Gastrocnemius medialis (tissue), 4 donors: ENCODE results near the gene NEK11. TPM values are rescaled to one million over a fixed set of nuclear protein-coding genes. Genes with fewer than 3 reads are reported as not detected.
"Not testable (repeated sequence)": the region's sequence is repeated elsewhere in the genome, so short reads cannot be mapped to it uniquely, and the experiment has no call there.

ENCODE experiments used
- ATAC-seq, 2 donors: fragments of 150-250 bp; one replicate each; pipeline ENCODE4 v1.9.1; 2016
- DNase-seq, 2 donors: peaks; one replicate each; pipeline ENCODE4 v3.0.0-alpha.2; 2019
- H3K27ac ChIP-seq, 4 donors: fragments of 200-600 bp; sonication (generic); 1 replicate in 1 of 4; 2 replicates in 3 of 4; pipeline ENCODE4 v1.5.1; 2016 to 2018; ENCODE audit warnings: mild to moderate bottlenecking in 2 of 4, moderate library complexity in 1 of 4
- H3K27me3 ChIP-seq, 3 donors: fragments of 200-600 bp; sonication (generic) in 2 of 3; 1 replicate in 1 of 3; 2 replicates in 2 of 3; pipeline versions ENCODE4 v1.5.1 to v1.6.0; 2016 to 2019; ENCODE audit warnings: mild to moderate bottlenecking in 1 of 3, moderate library complexity in 1 of 3
- H3K36me3 ChIP-seq, 2 donors: fragments of 200-600 bp; sonication (generic) in 1 of 2; one replicate each; pipeline ENCODE4 v1.5.1; 2017 to 2018
- H3K4me1 ChIP-seq, 2 donors: fragments of 200-600 bp; sonication (generic) in 1 of 2; one replicate each; pipeline ENCODE4 v1.5.1; 2016 to 2017; ENCODE audit warnings: mild to moderate bottlenecking in 2 of 2
- H3K4me3 ChIP-seq, 4 donors: fragments of 200-600 bp; sonication (generic) in 3 of 4; 1 replicate in 1 of 4; 2 replicates in 3 of 4; pipeline ENCODE4 v1.5.1; 2016 to 2019; ENCODE audit warnings: mild to moderate bottlenecking in 2 of 4
- H3K9me3 ChIP-seq, 3 donors: fragments of 200-600 bp; sonication (generic) in 2 of 3; 1 replicate in 1 of 3; 2 replicates in 2 of 3; pipeline ENCODE4 v1.5.1; 2016 to 2019
- POLR2A ChIP-seq, 2 donors: fragments of 450-650 bp; IDR thresholded peaks; one replicate each; pipeline ENCODE4 v1.6.1; 2017; ENCODE audit warnings: antibody characterized with exemption in 2 of 2, mild to moderate bottlenecking in 2 of 2, moderate library complexity in 2 of 2
- in situ Hi-C, 4 donors: fragments of 200-750 bp; cut with MboI; loops; one replicate each; pipeline versions ENCODE4 v1.15.0 to v1.8.0; 2017; ENCODE audit warnings: low sequenced_read_pairs in 4 of 4
- intact Hi-C: fragments of 100-400 bp; cut with DNase I; formaldehyde crosslinking; loops from one replicate; pipeline ENCODE4 v1.15.1; 2023; ENCODE audit warnings: low total_unique reads
- total RNA-seq, 4 donors: library from RNA; depleted of rRNA; stranded (reverse); fragments of >200 nt; gene quantifications; one replicate each; pipeline versions ENCODE4 v1.1.0 to v1.2.3, GENCODE V29; 2016
- TF ChIP-seq, protein P1 (sequence below), 5 experiments: fragments of 450-650 bp in 3 of 5; fragments of 200-600 bp in 2 of 5; sonication (generic) in 2 of 5; IDR thresholded peaks in 4 of 5; conservative IDR thresholded peaks in 1 of 5; 1 replicate in 4 of 5; 2 replicates in 1 of 5; pipeline ENCODE4 v1.5.1; 2016 to 2019; ENCODE audit warnings: antibody characterized with exemption in 5 of 5, mild to moderate bottlenecking in 3 of 5, moderate library complexity in 3 of 5

Gene NEK11
- total RNA-seq, 4 donors from 2014 or later, result 2.1 to 5.2 (median 2.5) TPM

DNA sequence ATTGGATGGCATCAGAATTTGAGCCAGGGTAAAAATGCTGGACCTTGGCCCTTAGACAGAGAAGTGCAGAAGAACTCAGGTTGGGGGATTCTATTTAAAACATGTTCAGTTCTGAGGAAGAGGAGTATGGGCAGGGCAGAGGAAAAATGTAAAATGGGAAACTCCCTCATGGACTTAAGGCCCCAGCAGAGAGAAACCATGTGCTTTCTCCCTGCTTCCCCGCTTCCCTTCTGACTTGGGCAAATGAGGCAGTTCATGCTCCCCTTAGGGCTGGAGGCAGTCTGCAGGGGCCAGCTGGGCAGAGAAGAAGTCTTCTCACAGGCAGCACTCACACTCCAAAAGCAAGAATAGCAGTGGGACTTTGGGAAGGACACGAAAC, 345.0 kb downstream of the NEK11 start:
- H3K36me3 ChIP-seq, result no peaks in the 10 kb centered on the region
- in situ Hi-C loops, result no loop called here
- H3K27me3 ChIP-seq, result no peaks in the 10 kb centered on the region
- H3K9me3 ChIP-seq, result no peaks in the 10 kb centered on the region
- H3K4me3 ChIP-seq, result no peak overlapping the region
- DNase-seq, result no peak
- H3K27ac ChIP-seq, result no peak overlapping the region
- TF ChIP-seq, protein P1, sequence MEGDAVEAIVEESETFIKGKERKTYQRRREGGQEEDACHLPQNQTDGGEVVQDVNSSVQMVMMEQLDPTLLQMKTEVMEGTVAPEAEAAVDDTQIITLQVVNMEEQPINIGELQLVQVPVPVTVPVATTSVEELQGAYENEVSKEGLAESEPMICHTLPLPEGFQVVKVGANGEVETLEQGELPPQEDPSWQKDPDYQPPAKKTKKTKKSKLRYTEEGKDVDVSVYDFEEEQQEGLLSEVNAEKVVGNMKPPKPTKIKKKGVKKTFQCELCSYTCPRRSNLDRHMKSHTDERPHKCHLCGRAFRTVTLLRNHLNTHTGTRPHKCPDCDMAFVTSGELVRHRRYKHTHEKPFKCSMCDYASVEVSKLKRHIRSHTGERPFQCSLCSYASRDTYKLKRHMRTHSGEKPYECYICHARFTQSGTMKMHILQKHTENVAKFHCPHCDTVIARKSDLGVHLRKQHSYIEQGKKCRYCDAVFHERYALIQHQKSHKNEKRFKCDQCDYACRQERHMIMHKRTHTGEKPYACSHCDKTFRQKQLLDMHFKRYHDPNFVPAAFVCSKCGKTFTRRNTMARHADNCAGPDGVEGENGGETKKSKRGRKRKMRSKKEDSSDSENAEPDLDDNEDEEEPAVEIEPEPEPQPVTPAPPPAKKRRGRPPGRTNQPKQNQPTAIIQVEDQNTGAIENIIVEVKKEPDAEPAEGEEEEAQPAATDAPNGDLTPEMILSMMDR (IDR thresholded peaks at IDR 0.05 in 4 of 5, conservative IDR thresholded peaks at IDR 0.05 in 1 of 5), result no peak
- no peak for TF ChIP-seq POLR2A (IDR thresholded peaks at IDR 0.05)
- ATAC-seq, result no peak
- no peaks in the 10 kb centered on the region for H3K4me1 ChIP-seq
- intact Hi-C loops, result no loop called here

DNA sequence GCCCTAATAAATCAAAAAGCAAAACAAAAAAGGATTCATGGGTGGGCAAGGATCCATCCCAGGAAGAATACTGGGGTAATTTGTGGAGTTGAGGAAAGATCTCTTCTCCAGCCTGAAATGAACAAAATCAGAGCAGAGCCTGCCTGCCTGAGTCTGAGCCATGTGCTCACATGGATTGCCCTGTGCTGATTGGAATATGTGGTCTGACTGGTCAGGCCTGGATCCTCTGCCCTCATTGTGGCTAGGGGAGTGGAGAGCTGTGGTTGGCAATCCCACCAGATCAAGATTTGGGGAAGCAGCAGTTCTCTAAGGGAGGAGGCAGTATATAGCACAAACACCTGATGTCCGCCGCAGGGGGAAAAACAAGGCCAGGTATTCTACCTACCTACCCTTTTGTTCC, 348.1 kb downstream of the NEK11 start:
- intact Hi-C loops, result no loop called here
- no peaks in the 10 kb centered on the region for H3K27me3 ChIP-seq
- in situ Hi-C loops, result no loop called here
- ATAC-seq (no peak), DNase-seq (no peak)
- H3K27ac ChIP-seq, result no peak overlapping the region
- no peaks in the 10 kb centered on the region for H3K36me3 ChIP-seq
- H3K4me3 ChIP-seq, result no peak overlapping the region
- no peaks in the 10 kb centered on the region for H3K9me3 ChIP-seq
- TF ChIP-seq, protein P1 (IDR thresholded peaks at IDR 0.05 in 4 of 5, conservative IDR thresholded peaks at IDR 0.05 in 1 of 5), result no peak
- TF ChIP-seq POLR2A (IDR thresholded peaks at IDR 0.05), result no peak
- peaks cover under 1 to 6% of the 10 kb centered on the region in 2 donors for H3K4me1 ChIP-seq

GRCh38 chr3:131380821-131381444, 354.3 kb downstream of the NEK11 start:
- ATAC-seq, result peak; percentile 37 to 49
- peak overlapping the region; percentile 85 to 94 (median 92) for H3K27ac ChIP-seq
- intact Hi-C loops, result loop anchor here (2.0 to 10.0 kb wide), 3 partner anchors 122 to 1341 kb away; partner anchors contain the start of genes ATP2C1, MRPL3 and NPHP3
- H3K36me3 ChIP-seq, result peaks cover 0 to 19% of the 10 kb centered on the region in 2 donors
- peaks cover 28 to 39% of the 10 kb centered on the region in 2 donors for H3K4me1 ChIP-seq
- H3K27me3 ChIP-seq, in situ Hi-C loops, DNase-seq, H3K9me3 ChIP-seq: not testable (repeated sequence)
- peak overlapping the region; percentile 79 to 97 (median 92) for H3K4me3 ChIP-seq

DNA sequence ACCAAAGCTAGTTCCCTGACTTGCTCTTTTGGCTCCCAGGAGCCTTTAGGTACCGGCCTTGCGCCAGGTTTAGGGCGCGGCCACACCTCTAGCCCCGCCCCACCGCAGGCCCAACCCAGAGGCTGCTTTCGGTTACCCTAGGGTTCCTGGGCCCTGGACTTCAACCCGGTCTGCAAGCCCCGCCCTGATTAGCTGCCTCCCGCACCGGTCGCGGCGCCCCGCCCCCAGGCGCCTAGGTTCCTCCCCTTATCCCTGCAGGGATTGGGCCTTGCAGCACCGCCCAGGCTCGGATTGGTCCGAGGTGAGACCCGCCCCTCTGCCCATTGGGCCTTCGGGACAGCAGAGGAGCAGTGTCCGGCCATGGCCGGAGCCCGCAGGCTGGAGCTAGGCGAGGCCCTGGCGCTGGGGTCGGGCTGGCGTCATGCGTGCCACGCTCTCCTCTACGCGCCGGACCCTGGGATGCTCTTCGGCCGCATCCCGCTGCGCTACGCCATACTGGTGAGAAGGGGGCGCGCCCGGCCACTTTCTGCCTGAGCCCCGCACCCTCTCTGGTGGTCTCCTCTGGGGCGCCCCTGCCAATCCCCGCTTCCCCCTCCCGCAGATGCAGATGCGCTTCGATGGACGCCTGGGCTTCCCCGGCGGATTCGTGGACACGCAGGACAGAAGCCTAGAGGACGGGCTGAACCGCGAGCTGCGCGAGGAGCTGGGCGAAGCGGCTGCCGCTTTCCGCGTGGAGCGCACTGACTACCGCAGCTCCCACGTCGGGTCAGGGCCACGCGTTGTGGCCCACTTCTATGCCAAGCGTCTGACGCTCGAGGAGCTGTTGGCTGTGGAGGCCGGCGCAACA, 355.0 kb downstream of the NEK11 start, which contains the start of gene NUDT16:
TSS of gene NUDT16 (plus strand) at position 330 of the 847 bp plus-strand sequence. CDS start at position 361, 31 bp downstream.
- peak within 1 kb of the TSS; percentile 90 to 94 (median 92) for H3K27ac ChIP-seq
- H3K36me3 ChIP-seq, result peaks cover 0 to 20% of the 10 kb centered on the region in 2 donors
- intact Hi-C loops, result loop anchor here (2.0 to 10.0 kb wide), 3 partner anchors 121 to 1341 kb away; partner anchors contain the start of genes ATP2C1, MRPL3 and NPHP3
- peaks cover 28 to 43% of the 10 kb centered on the region in 2 donors for H3K4me1 ChIP-seq
- H3K4me3 ChIP-seq, result peak within 1 kb of the TSS; percentile 83 to 97 (median 92)
- peak; percentile 93 to 94 for ATAC-seq
- H3K9me3 ChIP-seq, result no peaks in the 10 kb centered on the region
- TF ChIP-seq, protein P1 (IDR thresholded peaks at IDR 0.05 in 4 of 5, conservative IDR thresholded peaks at IDR 0.05 in 1 of 5), result no peak
- peak; percentile 82 to 87 for TF ChIP-seq POLR2A (IDR thresholded peaks at IDR 0.05)
- H3K27me3 ChIP-seq, result no peaks in the 10 kb centered on the region
- peak; percentile 100 for DNase-seq
- in situ Hi-C loops, result no loop called here
